ENCODE results near the gene THRB. TPM values are rescaled to one million over a fixed set of nuclear protein-coding genes. Genes with fewer than 3 reads are reported as not detected.

Gene THRB
- total and polyA plus RNA-seq, 11 donors, result 4.8 to 28.5 (median 21.0) TPM

- H3K9me3 ChIP-seq, result no peaks in the 10 kb centered on the region
- peak overlapping the region in 1 of 12 donors; percentile 23 for H3K27ac ChIP-seq
- no peak for DNase-seq
- intact Hi-C loops (cut with DNase I), result loop anchor here (5.0 to 10.0 kb wide), 5 partner anchors 232 to 422 kb away; partner anchors contain the start of gene THRB (in 4 of the 10)
- no peak for TF ChIP-seq POLR2A (IDR thresholded peaks at IDR 0.05)
- no peak for TF ChIP-seq CTCF (IDR thresholded peaks at IDR 0.05)
- H3K27me3 ChIP-seq, result no peaks in the 10 kb centered on the region
- no peaks in the 10 kb centered on the region for H3K36me3 ChIP-seq
- no peak for ATAC-seq
- 43 to 62% (median 56%) methylated on average over 2 of the region's 2 CpGs for WGBS, 4 donors
- no peak overlapping the region for H3K4me3 ChIP-seq
- H3K4me1 ChIP-seq, result peaks cover 0 to 28% (median 10%) of the 10 kb centered on the region in 12 donors
These were observed 231.5 kb downstream of the THRB start for GRCh38 chr3:24263069-24263668.

DNA sequence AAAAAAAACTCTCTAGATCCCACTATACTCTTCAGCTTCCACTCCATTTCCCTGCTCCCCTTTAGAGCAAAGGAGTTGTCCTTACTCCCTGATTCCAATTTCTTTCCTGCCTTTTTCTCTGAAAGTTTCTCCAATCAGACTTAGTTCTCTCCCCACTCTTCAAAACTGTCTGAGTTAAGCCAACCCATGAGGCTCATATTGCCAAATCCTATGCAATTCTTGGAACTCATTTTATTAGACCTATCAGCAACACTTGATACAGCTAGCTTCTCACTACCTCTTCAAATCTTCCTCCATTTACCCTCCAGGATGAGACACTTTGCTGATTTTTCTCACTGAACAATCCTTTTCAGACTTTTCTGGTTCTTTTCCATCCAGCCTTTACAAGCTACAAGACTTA lies 233.1 kb downstream of the THRB start:
- ATAC-seq, result no peak
- TF ChIP-seq POLR2A (IDR thresholded peaks at IDR 0.05) (no peak), CTCF (IDR thresholded peaks at IDR 0.05) (no peak)

DNA sequence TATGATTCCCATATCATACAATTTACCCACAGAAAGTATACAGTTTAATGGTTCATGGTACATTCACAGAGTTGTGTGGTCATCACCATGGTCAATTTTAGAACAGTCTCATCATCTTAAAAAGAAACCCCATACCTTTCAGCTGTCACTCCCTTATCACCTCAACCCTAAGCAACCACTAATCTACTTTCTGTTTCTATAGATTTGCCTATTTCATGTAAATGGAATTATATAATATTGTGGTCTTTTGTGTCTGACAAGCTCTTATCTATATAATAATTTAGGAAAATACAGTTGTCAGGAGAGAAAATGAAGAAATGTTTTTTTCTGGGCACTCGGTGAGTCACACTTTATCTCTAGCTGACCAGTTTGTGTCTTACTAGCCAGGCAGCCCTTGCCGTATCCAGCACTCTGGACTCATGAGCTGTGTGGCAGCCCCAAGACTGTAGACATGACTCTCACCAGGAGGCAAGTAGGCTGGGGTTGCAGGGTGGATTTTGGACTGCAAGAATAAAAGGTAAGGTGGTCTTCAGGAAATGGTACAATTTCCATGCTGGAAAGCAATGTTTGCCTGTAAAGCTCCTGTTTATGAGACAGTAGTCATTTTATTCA lies 234.6 kb downstream of the THRB start:
- DNase-seq, result peak in 2 of 5 donors; percentile 25 to 35
- ATAC-seq, result peak in 3 of 4 donors; percentile 47 to 71 (median 70)
- H3K4me3 ChIP-seq, result no peak overlapping the region

More for the DNA sequence above, 233.1 kb downstream of the THRB start:
- H3K9me3 ChIP-seq, result no peaks in the 10 kb centered on the region
- no peaks in the 10 kb centered on the region for H3K27me3 ChIP-seq
- H3K36me3 ChIP-seq, result no peaks in the 10 kb centered on the region
- DNase-seq, result no peak
- H3K4me1 ChIP-seq, result peaks cover 0 to 30% (median 15%) of the 10 kb centered on the region in 12 donors
- intact Hi-C loops (cut with DNase I), result loop anchor here (5.0 to 10.0 kb wide), 5 partner anchors 233 to 423 kb away; partner anchors contain the start of gene THRB (in 4 of the 10)
- no peak overlapping the region for H3K4me3 ChIP-seq
- H3K27ac ChIP-seq, result no peak overlapping the region

More for the DNA sequence above, 234.6 kb downstream of the THRB start:
- intact Hi-C loops (cut with DNase I), result loop anchor here (5.0 to 10.0 kb wide), 5 partner anchors 235 to 425 kb away; partner anchors contain the start of gene THRB (in 4 of the 10)
- no peaks in the 10 kb centered on the region for H3K9me3 ChIP-seq
- H3K27me3 ChIP-seq, result no peaks in the 10 kb centered on the region
- H3K27ac ChIP-seq, result peak overlapping the region in 3 of 12 donors; percentile 31 to 74 (median 64)
- H3K36me3 ChIP-seq, result no peaks in the 10 kb centered on the region
- WGBS, 4 donors, result 38 to 58% (median 48%) methylated on average over 2 of the region's 2 CpGs
- peaks cover 0 to 30% (median 15%) of the 10 kb centered on the region in 12 donors for H3K4me1 ChIP-seq
- TF ChIP-seq CTCF (IDR thresholded peaks at IDR 0.05) (no peak), POLR2A (IDR thresholded peaks at IDR 0.05) (no peak)

Measured in heart left ventricle (tissue), 16 donors.